Lower lobe of right lung (tissue), 2 donors: Measurements from ENCODE around the gene S100A16. TPM values are rescaled to one million over a fixed set of nuclear protein-coding genes. Genes with fewer than 3 reads are reported as not detected.

ENCODE experiments used
- ATAC-seq, 2 donors: fragments of 200-7000 bp; cut with Tn5 transposase; one replicate each; pipeline ENCODE4 v1.9.1; 2020 to 2022; ENCODE audit warnings: mild to moderate bottlenecking in 2 of 2, moderate library complexity in 2 of 2
- DNase-seq: peaks from one replicate; pipeline ENCODE4 v3.0.0-alpha.2; 2020
- H3K27ac ChIP-seq: fragments of 200-600 bp; one replicate; pipeline ENCODE4 v1.8.0; 2022
- H3K27me3 ChIP-seq: fragments of 200-600 bp; one replicate; pipeline ENCODE4 v1.8.0; 2022; ENCODE audit warnings: low read depth
- H3K36me3 ChIP-seq: fragments of 200-600 bp; one replicate; pipeline ENCODE4 v1.8.0; 2022; ENCODE audit warnings: mild to moderate bottlenecking
- H3K4me1 ChIP-seq: fragments of 200-600 bp; one replicate; pipeline ENCODE4 v1.8.0; 2022
- H3K4me3 ChIP-seq: fragments of 200-600 bp; one replicate; pipeline ENCODE4 v1.8.0; 2022; ENCODE audit warnings: mild to moderate bottlenecking
- H3K9me3 ChIP-seq: fragments of 200-600 bp; one replicate; pipeline ENCODE4 v1.8.0; 2022
- CTCF ChIP-seq: fragments of 200-600 bp; IDR thresholded peaks from one replicate; pipeline ENCODE4 v1.8.0; 2022; ENCODE audit warnings: antibody characterized with exemption, mild to moderate bottlenecking
- intact Hi-C: fragments of 100-400 bp; cut with DNase I; formaldehyde crosslinking; loops from one replicate; pipeline ENCODE4 v1.11.0; 2022
- total RNA-seq: library from RNA; stranded (reverse); fragmentation: NEBNext Ultra II Directional; extraction: Animal tissue kit (Norgen Biotek cat#: 25700); gene quantifications from one replicate; pipeline ENCODE4 v1.2.1, GENCODE V29; 2021
- donor health status: DM: no; HTN: yes; CAD: no; lungs with severe emphysema.

S100A16 gene
- total RNA-seq, 1 donor from 2014 or later: 52.3 TPM

- no peak for TF ChIP-seq CTCF
- Histone ChIP-seq H3K4me1 (peaks cover 42% of the 10 kb centered on the region), H3K36me3 (peaks cover 12% of the 10 kb centered on the region), H3K9me3 (no peaks in the 10 kb centered on the region), H3K4me3 (peak overlapping the region; percentile 29), H3K27ac (peak overlapping the region; percentile 11), H3K27me3 (no peaks in the 10 kb centered on the region)
- intact Hi-C loops: no loop called here
- ATAC-seq: no peak
- DNase-seq: no peak
These were observed 1.4 kb upstream of the S100A16 start for GRCh38 chr1:153614189-153614900.

GRCh38 chr1:153613406-153613805 lies 469 bp upstream of the S100A16 start:
- Histone ChIP-seq H3K9me3 (no peaks in the 10 kb centered on the region), H3K27ac (peak overlapping the region; percentile 80), H3K36me3 (peaks cover 2% of the 10 kb centered on the region), H3K4me1 (peaks cover 52% of the 10 kb centered on the region), H3K27me3 (no peaks in the 10 kb centered on the region), H3K4me3 (no peak overlapping the region)
- TF ChIP-seq CTCF: no peak
- ATAC-seq (no peak), DNase-seq (no peak)
- intact Hi-C loops: no loop called here

- peaks cover 58% of the 10 kb centered on the region for H3K4me1 ChIP-seq
- intact Hi-C loops: no loop called here
- DNase-seq (no peak), ATAC-seq (no peak)
- H3K4me3 ChIP-seq: peak overlapping the region; percentile 62
- no peak for TF ChIP-seq CTCF
- H3K9me3 ChIP-seq: no peaks in the 10 kb centered on the region
- no peaks in the 10 kb centered on the region for H3K27me3 ChIP-seq
- H3K36me3 ChIP-seq: peaks cover 6% of the 10 kb centered on the region
- H3K27ac ChIP-seq: peak overlapping the region; percentile 80
These were observed 704 bp downstream of the S100A16 start for GRCh38 chr1:153612111-153612754.

GRCh38 chr1:153611356-153611755 lies 1.6 kb downstream of the S100A16 start:
- Histone ChIP-seq H3K36me3 (peaks cover 15% of the 10 kb centered on the region), H3K4me1 (peaks cover 50% of the 10 kb centered on the region), H3K4me3 (peak overlapping the region; percentile 62), H3K27me3 (no peaks in the 10 kb centered on the region), H3K27ac (no peak overlapping the region), H3K9me3 (no peaks in the 10 kb centered on the region)
- DNase-seq (no peak), ATAC-seq (no peak)
- intact Hi-C loops: no loop called here
- no peak for TF ChIP-seq CTCF

- ATAC-seq: no peak
- TF ChIP-seq CTCF: no peak
- DNase-seq: no peak
- Histone ChIP-seq H3K4me3 (no peak overlapping the region), H3K27me3 (no peaks in the 10 kb centered on the region), H3K27ac (peak overlapping the region; percentile 90), H3K9me3 (no peaks in the 10 kb centered on the region), H3K4me1 (peaks cover 47% of the 10 kb centered on the region), H3K36me3 (peaks cover 20% of the 10 kb centered on the region)
- intact Hi-C loops: no loop called here
These were observed 2.1 kb downstream of the S100A16 start for GRCh38 chr1:153610811-153611301.
